ENCODE data around the gene HACD2.
"Not testable (repeated sequence)": the region's sequence is repeated elsewhere in the genome, so short reads cannot be mapped to it uniquely, and the experiment has no call there.

The HACD2 gene, protein sequence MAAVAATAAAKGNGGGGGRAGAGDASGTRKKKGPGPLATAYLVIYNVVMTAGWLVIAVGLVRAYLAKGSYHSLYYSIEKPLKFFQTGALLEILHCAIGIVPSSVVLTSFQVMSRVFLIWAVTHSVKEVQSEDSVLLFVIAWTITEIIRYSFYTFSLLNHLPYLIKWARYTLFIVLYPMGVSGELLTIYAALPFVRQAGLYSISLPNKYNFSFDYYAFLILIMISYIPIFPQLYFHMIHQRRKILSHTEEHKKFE

GRCh38 chr3:123584988-123585937, at the start of gene HACD2:
TSS of gene HACD2 (minus strand) at chr3:123585053. CDS start at chr3:123585027, 26 bp downstream.
- peak; percentile 94 to 97 for DNase-seq

GRCh38 chr3:123634149-123635051, 49.5 kb upstream of the HACD2 start:
- no peak for DNase-seq

DNA sequence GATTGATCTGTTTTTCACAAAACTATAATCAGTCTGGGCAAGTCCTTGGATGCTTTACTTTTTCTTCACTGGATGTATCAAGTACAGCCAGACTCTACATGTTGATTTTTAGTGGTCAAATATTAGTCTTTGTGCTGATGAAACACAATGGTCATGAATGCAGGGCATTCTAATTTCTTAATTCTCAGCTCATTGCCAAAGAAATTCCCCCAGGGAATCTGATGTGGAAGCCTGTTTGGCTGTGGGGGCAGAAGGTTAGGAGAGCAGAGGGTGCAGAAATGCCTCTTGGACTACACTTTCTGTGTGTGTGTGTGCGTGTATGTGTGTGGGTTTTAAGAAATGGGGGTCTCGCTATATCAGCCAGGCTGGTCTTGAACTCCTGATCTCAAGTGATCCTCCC, 48.7 kb upstream of the HACD2 start:
- DNase-seq: no peak

- no peak for DNase-seq
Observed at GRCh38 chr3:123632161-123632655, 47.4 kb upstream of the HACD2 start.

DNA sequence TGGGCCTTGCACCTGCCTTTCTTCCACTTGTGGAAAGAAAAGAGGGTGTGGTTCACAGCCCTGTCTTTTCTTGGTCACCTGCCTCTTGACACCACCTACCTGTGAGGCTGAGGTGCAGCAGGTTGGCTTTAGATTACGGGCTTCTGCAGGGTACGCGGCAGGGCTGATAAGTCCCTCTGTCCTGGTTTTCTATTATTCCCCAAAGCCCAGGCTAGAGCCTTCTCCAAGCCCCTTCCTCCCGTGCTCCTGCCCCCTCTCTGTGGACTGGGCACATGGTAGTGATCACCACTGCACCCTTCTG, 44.8 kb upstream of the HACD2 start:
- DNase-seq: no peak

- DNase-seq: no peak
Observed at GRCh38 chr3:123628996-123629746, 44.3 kb upstream of the HACD2 start.

GRCh38 chr3:123627673-123628670, 43.1 kb upstream of the HACD2 start:
- no peak for DNase-seq

- DNase-seq: no peak
Observed at GRCh38 chr3:123626881-123627280, 42.0 kb upstream of the HACD2 start.

DNA sequence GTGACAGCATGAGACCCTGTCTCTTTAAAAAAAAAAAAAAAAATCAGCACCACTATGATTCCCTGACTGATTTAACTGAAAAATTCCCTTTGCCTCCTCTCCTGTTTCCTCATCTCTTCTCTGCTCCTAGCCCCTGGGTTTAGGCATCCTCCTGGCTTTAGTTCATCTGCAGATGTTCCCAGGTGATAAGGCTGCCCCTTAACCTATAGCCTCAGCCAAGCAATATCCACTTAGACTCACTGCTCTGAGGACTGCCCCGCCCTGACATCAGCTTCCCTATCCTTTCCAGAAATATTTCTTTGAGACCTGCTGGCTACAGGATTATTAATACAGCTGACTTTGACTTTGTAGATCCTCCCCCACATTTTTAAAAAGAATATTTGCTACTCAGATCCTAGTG, 39.4 kb upstream of the HACD2 start:
- no peak for DNase-seq

DNA sequence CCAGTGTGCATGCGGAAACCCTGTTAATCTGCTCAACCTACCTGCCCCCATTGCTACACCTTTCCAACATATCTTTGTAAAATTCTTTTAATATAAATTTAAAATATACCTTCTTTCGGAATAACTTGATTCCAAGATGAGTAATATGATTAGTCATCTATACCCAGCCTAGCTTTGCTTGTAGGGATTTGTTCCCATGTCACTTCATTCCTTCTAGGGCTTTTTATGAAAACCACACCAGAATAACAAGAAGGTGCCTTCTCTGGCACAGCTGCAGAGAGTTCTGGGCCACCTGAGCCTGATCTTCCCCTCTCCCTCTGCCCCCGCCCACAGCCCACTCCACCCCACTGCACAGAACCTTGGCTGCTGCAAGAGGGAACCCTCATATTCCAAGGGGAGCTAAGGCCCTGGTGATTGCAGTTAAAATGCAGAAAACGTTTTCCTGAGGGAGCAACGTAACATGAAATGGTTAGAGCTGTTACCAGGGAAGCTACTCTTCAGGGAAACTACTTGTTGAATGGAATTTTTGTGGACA, 38.6 kb upstream of the HACD2 start:
- no peak for DNase-seq

DNA sequence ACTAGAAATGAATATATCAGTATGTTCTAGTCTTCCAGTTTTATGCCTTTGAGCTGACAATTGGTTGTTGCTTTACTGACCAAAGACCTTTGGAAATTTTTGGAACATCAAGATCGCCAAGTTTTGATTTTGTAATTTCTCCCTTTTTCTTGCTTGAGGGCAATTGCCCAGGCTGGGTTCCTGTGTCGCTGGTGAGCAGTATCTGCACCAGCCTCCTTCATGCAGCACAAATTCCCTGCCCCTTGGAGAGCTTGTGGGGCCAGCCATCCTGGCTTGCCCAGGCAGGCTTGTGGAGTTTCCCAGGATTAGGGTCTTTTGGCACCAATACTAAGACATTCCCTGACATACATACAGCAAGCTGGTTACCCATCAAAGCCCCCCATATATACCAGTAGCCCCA, 37.9 kb upstream of the HACD2 start:
- no peak for DNase-seq

DNA sequence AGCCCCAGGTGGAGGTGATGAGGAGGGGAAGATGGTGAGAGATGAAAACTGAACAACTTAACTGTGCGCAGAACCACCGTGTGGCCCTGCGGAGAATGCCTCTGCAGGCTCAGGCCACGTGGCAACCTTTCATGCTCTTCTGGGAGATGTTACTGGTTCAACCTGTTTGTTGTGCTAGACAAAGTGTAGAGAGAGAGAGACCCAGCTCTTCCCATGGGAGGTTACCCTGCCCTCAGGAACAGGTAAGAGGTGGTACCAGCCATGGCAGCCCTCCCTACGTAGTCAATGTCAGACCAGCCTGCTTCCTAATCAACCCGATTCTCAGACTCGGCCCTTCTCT, 37.0 kb upstream of the HACD2 start:
- DNase-seq: no peak

- no peak for DNase-seq
Observed at GRCh38 chr3:123621186-123621849, 36.5 kb upstream of the HACD2 start.

DNA sequence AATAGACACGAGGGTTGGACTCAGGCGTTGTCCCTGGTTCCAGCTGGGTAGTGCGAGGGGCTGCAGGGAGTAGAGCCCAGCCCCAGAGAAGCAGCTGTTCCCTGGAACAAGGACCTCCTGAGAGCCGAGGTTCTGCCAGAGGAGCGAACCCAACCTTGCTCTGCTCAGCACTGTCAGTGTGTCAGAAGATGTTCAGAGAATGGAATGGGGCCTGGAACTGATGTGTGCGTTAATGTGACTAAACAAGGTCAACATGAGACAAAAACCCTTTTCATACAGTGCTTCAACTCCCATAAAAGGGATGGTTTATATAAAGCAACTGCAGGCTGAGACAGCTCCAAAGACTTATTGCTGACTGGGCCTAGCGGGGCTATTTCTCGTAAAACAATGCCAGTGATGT, 35.5 kb upstream of the HACD2 start:
- DNase-seq: no peak

- DNase-seq: no peak
Observed at GRCh38 chr3:123618768-123619484, 34.1 kb upstream of the HACD2 start.

GRCh38 chr3:123618076-123618708, 33.3 kb upstream of the HACD2 start:
- DNase-seq: no peak

DNA sequence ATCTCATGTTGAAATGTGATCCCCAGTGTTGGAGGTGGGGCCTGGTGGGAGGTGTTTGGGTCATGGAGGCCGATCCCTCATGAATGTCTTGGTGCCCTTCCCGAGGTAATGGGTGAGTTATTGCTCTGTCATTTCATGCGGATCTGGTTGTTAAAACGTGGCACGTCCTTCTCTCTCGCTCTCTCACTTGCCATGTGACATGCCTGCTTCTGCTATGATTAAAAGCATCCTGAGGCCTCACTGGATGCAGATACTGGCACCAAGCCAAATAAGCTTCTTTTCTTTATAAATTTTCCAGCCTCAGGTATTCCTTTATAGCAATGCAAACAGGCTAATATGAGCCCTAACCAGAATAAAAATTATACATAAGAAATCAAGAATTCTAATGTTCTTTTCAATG, 31.7 kb upstream of the HACD2 start:
- DNase-seq: no peak

GRCh38 chr3:123613543-123613942, 28.7 kb upstream of the HACD2 start:
- DNase-seq: no peak

GRCh38 chr3:123611674-123612073, 26.8 kb upstream of the HACD2 start:
- not testable (repeated sequence) for DNase-seq
